Raji (cell line): ENCODE data around the gene DUS1L.

ENCODE experiments used
- POLR2A ChIP-seq: IDR thresholded peaks from 2 replicates; pipeline ENCODE4 v1.6.1; 2011; ENCODE audit warnings: low read depth, low read length, control low read depth; ENCODE audit not compliant: insufficient read depth

Gene DUS1L

DNA sequence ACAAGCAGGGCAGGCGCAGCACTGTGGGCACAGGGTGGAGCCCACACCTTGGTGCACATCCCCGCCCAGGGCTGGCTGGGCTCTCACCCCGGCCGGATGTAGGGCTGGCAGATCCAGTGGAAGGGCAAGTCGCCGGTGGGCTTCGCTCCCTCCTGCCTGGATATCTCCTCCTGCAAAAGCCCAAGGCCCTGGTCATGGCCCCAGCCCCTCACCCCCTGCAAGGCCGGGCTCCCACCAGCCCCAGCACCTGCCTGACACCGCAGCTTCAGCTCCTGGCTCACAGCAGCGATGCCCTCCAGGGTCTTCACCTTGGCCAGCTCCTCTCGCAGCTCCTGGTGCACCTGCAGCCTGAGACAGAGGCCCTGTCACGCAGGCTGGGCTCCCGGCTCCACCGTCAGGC is 5.0 kb downstream of the DUS1L start:
- no peak for TF ChIP-seq POLR2A

DNA sequence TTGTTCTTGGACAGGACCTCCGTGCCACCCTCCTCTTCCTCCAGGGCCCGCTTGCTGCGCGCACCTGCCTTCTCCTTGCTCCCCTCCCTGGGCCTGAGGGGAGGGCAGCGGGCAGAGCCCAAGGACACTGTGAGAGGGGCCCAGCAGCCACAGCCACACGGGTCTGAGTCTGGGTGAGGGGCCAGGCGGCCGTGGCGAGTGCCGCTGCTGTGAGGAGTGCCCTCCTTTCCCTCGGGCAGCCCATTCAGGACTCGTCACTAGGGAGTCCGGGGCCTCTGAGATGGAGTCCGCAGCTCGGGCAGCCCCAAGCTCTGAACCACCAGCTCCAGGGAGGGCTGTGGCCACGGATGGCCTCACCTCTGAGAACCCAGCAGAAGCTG is 5.6 kb downstream of the DUS1L start:
- 0 out of 2 replicates have a peak, but pooled peaks have one; percentile 20 for TF ChIP-seq POLR2A

DNA sequence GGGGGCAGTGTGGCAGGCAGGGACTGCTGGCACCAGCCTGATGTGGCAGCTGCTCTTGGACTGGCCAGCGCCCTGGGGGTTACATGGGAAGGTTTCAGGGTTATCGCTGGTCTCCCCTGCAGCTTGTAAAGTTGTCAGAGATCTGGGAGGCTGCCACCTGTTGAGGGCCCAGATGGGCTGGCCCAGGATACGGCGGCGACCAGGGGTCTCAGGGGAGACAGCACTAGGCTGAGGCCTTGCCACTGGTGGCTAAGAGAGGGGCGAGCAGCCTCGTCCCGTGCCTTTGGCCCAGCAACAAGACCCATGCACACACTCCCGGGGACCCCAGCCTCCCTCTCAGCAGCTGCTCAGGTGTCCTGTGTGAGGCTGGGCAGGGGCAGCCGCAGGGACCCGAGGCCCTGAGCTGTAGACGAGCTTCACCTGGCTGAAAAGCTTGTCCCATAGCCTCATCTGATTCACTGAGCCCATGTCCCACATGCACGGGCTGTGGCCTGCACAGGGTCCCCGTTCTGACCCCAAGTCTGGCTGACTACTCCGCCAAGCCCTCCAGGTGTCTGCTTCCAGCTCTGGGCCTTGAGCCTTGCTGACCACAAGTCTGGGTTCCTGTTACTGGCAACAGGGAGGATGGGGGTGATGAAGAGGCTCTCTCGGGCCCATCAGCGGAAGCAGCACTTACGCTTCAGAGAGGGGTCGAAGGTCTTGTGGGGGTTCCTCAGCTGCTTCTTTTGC is 6.2 kb downstream of the DUS1L start:
- no peak for TF ChIP-seq POLR2A

DNA sequence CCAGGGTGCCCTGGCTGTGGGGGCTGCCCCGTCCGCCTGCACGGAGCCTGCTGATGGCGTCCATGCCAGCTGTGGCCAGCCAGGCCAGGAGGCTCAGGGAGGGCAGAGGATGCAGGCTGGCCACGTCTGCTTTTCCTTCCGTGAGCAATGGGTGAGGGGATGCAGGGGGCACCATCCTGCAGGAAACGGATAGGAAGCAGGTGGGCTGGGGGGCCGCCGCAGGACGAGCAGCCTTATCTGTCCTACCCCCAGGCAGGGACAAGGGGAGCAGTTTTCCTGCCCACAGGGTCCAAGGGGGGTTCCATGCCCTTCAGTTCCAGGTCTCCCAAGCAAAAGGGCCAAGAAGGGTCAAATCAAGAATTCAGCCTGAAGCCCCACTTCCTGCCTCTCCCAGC is 6.8 kb downstream of the DUS1L start:
- peak; percentile 1; the same call in 1 of the 2 replicates for TF ChIP-seq POLR2A

DNA sequence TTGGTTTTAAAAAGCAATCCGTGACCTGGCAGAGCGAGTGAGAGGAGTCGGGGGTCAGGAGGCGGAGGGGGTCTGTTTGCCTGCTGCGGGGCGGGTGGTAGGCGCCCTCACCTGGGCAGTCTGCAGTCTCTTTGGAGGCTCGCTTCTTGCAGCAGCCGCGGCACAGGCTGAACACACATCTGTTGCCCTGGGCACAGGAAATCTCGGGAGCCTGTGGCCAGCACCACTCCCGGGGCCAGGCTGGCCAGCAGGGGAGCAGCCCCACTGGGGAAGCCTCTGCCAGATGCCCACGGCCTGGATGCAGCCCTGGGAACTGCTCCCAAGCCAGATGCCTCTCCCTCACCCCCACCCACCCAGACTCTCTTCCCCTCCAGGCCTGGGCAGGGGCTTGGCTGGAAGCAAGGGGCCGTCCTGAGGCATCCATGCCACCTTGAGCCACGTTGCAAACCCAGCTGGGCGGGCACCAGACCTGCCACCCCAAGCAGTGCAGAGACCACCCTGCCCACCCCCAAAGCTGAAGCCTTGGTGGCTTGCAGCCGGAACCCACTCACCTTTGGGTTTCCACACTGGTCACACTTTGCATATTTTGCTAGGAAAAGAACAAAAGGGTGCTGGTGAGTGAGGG is 7.3 kb downstream of the DUS1L start:
- peak; percentile 9; the same call in 1 of the 2 replicates for TF ChIP-seq POLR2A

DNA sequence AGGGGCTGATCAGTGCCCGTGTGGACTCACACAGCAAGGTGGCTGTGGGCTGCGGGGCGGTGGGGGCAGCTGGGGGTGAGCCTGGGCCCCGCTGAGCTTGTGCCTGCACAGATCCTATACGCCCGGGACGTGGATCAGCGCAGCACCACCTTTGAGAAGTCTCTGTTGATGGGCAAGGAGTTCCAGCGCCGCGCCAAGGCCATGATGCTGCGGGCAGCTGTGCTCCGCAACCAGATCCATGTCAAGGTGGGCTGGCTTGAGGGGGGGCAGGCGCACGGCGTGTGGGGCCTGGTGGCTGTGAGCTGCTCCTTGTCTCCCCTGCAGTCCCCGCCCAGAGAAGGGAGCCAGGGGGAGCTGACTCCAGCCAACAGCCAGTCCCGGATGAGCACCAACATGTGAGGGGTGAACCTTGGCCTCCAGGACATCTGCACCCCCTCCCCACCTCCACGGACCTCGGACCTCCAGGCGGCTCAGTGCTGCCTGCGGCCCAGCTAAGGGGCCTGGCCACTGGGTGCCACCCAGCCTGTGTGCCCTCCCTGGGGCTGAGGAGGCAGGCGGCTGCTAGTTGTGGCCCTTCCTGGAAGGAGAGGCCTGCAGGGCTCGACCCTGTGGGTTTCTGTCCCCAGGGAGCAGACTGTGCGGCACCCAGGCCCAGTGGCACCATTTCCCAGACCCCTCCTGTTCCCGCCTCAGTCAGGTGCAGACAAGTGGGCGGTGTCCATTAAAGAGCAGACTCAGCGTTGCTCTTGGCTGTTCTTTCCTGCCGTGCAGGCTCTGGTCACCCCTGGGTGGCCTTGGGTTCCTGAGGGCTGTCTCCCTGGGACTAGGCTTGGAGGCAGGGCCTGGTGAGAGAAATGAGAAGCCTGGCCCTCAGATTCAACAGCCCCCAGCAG is 8.6 kb downstream of the DUS1L start:
- no peak for TF ChIP-seq POLR2A

DNA sequence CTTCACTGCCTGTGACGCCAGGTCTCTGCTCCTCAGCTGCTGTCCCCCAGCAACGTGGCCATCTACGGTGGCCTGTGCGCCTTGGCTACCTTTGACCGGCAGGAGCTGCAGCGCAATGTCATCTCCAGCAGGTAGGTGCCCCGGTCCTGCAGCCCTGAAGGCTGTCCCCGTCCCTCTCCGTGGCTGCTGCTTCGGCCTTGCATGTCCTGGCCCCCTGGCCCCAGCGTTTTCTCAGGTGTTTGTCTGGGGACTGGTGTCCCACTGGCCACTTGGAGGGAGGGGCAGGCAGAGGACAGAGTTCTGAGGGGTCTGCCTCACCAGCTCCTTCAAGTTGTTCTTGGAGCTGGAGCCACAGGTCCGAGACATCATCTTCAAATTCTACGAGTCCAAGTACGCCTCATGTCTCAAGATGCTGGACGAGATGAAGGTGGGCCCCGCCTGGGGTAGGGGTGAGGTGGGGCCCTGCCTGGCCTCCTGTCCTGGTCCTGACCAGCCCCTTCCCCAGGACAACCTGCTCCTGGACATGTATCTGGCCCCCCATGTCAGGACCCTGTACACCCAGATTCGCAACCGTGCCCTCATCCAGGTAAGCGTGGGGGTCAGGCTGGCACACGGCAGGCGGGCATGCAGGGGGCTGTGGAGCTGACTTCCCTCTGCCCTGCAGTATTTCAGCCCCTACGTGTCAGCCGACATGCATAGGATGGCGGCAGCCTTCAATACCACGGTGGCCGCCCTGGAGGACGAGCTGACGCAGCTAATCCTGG is 9.5 kb downstream of the DUS1L start:
- no peak for TF ChIP-seq POLR2A

DNA sequence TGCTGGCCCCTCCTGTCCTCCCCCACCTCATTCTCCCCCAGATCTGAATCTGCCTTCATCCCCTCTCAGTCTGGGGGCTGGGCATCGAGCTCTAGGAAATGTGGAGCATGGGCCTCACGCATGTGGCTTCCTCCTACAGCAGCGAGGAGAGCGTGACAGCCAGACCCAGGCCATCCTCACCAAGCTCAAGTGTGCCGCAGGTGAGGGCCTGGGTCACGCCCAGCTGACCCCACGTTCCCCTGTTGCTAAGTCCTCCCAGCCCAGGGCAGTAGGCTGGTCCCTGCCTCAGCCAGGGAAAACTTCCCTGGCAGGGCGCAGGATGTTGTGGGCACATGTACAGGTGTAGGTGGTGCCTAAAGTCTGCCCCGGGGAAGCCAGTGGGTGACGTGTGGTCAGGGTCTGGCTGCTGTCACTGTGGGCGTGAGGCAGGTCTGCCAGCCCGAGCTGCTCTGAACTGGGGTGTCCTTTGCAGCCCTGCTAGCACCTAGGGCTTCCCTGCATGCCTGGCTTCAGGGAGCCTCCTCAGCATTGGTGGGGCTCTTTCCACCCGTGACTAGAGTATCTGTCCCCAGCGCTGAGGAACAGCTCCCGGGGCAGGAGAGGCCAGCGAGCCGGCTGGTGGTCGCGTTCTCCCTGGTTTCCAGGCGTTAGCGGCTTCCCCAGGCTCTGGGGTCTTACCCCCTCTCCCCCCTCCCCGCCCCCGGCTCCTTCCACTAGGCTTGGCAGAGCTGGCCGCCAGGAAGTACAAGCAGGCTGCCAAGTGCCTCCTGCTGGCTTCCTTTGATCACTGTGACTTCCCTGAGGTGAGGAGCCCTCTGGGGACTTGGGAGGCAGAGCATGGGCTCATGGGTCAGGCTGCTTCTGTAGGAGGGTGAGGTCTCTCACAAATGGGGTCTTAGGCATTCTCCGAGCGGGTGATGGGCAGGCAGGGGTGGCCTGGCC is 10.3 kb downstream of the DUS1L start:
- TF ChIP-seq POLR2A = no peak

DNA sequence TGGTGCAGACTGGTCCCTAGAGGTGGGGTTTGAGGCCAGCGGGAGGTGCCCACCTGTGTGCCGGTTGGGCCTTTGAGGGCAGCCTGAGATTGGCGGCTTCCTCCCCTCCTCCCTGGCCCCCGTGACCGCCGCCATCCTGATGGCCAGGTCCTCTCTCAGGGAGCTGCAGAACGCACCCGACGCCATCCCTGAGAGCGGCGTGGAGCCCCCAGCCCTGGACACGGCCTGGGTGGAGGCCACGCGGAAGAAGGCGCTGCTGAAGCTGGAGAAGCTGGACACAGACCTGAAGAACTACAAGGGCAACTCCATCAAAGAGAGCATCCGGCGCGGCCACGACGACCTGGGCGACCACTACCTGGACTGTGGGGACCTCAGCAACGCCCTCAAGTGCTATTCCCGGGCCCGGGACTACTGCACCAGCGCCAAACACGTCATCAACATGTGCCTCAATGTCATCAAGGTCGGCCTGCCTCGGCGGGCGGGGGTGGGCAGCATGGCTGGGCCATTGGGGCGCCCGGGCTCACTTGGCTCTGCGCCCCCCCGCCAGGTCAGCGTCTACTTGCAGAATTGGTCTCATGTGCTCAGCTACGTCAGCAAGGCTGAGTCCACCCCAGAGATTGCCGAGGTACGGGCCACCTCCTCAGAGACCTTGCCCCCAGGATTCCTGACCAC is 11.1 kb downstream of the DUS1L start:
- no peak for TF ChIP-seq POLR2A

DNA sequence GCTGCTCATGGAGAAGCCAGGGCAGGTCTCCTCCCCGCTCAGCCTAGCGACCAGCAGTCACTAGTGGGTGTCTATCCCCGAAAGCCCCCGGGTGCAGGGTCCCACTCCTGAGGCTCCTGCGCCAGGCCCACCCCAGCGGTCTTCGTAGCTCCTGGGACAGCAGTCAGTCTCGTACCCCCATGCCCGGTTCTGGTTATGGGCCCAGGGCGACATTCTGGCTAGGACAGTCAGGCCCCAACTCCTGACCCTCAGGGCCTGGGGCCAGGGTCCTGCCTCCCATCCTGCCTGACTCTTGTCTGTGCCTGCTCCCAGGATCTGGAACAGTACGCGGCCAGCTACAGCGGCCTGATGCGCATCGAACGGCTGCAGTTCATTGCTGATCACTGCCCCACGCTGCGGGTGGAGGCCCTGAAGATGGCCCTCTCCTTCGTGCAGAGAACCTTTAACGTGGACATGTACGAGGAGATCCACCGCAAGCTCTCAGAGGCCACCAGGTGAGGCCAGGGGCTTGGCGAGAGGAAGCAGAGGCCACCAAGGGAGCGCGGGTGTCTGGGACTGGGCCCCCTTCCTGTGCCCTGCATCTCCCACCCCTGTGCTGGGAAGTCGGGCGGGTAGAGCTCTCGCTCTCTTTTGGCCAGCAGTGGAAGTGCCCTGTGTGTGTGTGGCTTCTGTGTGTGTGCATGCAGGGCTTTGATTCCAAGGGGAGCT is 11.9 kb downstream of the DUS1L start:
- no peak for TF ChIP-seq POLR2A

DNA sequence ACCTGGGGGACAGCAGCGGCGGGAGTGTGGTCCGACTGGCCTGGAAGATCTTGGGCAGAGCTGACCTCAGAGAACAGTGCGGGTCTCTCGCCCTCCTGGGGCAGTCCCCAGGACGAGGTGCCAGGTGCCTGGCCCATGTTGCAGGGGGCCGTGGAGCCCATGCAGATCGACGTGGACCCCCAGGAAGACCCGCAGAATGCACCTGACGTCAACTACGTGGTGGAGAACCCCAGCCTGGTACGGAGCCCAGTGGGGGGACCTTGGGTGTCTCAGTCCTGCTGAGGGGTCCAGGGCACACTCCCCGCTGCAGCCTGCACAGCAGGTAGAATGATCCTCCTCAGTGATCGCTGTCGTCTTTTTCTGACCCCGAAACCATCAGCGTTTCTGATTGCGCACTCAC is 12.5 kb downstream of the DUS1L start:
- no peak for TF ChIP-seq POLR2A

DNA sequence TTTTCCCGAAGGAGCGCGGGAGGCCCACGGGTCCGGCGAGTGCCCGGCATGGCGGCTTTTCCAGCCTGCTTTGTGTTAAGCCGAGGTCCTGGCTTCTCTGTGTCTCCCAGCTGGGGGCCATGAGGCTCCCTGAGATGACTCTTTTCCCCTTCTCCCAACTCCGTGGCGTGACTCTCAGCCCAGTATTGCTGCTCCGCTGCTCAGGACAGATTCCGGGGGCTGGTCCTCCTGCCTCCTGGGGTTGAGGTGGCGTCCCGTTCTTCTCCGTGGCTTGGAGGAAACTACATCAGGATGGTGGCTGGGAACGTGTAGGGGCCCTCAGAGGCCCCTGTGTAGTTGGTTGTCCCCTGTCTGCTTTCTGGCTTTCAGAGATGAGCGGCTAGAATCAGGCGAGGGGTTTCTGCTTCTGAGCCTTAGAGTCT is 13.0 kb downstream of the DUS1L start:
- no peak for TF ChIP-seq POLR2A

DNA sequence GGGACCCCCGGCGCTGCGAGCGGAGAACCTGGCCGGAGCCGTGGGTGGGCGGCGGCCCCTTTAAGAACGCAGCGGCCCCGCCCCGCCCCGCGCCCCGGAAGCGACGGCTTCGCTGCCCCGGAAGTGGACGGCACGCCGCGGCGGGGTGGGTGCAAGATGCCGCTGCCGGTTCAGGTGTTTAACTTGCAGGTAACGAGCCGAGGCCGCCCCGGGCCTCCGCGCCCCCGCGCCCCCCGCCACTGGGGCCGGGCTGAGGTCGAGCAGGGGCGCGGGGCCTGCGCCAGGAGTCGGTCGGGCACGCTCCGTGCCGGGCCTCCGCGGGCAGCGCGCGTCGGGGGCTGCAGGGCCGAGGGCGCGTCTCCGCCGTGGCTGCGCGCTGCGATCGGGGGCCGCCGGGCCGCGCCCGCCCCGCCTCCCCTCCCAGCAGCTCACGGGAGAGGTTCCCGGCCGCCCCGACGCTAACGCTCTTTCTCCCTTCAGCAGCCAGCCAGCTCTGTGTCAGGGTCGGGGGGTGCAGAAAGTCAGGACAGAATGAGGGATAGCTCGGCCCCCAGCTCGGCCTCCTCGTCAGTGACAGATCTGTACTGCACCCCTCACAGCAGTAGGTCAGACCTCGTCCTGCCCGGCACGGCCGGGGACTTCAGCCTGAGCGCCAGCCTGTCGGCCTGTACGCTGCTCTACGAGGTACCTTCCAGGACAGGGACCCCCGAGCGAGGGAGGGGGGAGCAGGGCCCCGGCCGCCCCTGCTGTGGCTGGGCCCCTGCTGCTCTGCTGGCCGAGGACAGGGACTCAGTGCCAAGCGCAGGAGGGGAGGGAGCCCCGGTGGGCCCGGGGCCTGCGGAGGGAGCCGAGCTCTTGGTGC is 13.6 kb downstream of the DUS1L start, which contains the start of the genes GPS1 and RFNG:
Gene GPS1, plus strand, starts transcription at position 123 of the 862 bp plus-strand sequence. Its CDS starts 34 bp downstream, at position 157.
Gene RFNG, minus strand, starts transcription at position 36 of the 862 bp plus-strand sequence. CDS start 45 bp downstream, outside the sequence.
- TF ChIP-seq POLR2A = peak; percentile 60
